Measurements from ENCODE around the gene AKAP6.

Gene AKAP6

DNA sequence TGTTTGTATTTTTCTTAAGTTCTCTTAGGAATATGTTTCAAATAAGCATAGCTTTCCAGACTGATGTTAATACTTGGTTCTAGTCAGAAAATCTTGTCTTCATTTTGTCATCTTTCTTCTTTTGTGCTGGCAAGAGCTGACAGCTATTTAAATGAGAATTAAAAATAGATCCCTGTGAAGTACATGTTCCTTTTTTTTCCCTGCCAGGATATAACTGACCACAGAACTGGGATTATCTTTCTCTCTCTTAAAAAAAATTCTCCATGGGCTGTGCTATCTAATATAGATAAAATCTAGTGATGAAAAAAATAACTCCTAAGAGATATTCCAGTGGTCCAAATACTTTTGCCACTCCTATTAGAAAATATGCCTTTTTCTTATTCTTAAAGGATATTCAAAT is 163.4 kb downstream of the AKAP6 start:
- no peaks in the 10 kb centered on the region for H3K9me3 ChIP-seq (ENCODE audit: control insufficient read depth, low read length)
- H3K36me3 ChIP-seq (ENCODE audit: control insufficient read depth, insufficient read depth, low read length) = no peaks in the 10 kb centered on the region
- TF ChIP-seq, protein P1, sequence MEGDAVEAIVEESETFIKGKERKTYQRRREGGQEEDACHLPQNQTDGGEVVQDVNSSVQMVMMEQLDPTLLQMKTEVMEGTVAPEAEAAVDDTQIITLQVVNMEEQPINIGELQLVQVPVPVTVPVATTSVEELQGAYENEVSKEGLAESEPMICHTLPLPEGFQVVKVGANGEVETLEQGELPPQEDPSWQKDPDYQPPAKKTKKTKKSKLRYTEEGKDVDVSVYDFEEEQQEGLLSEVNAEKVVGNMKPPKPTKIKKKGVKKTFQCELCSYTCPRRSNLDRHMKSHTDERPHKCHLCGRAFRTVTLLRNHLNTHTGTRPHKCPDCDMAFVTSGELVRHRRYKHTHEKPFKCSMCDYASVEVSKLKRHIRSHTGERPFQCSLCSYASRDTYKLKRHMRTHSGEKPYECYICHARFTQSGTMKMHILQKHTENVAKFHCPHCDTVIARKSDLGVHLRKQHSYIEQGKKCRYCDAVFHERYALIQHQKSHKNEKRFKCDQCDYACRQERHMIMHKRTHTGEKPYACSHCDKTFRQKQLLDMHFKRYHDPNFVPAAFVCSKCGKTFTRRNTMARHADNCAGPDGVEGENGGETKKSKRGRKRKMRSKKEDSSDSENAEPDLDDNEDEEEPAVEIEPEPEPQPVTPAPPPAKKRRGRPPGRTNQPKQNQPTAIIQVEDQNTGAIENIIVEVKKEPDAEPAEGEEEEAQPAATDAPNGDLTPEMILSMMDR (IDR thresholded peaks at IDR 0.05) = no peak
- no peak overlapping the region for H2AFZ ChIP-seq
- H3K27me3 ChIP-seq (ENCODE audit: control insufficient read depth, insufficient read depth, low read length) = no peaks in the 10 kb centered on the region
- no peak overlapping the region for H3K4me2 ChIP-seq (ENCODE audit: low read length)
- no peaks in the 10 kb centered on the region for H3K79me2 ChIP-seq
- no peak overlapping the region for H3K27ac ChIP-seq
- no peak overlapping the region for H3K4me3 ChIP-seq (ENCODE audit: low read depth, low read length)
- no peaks in the 10 kb centered on the region for H3K4me1 ChIP-seq
- H3K9ac ChIP-seq = no peak overlapping the region

DNA sequence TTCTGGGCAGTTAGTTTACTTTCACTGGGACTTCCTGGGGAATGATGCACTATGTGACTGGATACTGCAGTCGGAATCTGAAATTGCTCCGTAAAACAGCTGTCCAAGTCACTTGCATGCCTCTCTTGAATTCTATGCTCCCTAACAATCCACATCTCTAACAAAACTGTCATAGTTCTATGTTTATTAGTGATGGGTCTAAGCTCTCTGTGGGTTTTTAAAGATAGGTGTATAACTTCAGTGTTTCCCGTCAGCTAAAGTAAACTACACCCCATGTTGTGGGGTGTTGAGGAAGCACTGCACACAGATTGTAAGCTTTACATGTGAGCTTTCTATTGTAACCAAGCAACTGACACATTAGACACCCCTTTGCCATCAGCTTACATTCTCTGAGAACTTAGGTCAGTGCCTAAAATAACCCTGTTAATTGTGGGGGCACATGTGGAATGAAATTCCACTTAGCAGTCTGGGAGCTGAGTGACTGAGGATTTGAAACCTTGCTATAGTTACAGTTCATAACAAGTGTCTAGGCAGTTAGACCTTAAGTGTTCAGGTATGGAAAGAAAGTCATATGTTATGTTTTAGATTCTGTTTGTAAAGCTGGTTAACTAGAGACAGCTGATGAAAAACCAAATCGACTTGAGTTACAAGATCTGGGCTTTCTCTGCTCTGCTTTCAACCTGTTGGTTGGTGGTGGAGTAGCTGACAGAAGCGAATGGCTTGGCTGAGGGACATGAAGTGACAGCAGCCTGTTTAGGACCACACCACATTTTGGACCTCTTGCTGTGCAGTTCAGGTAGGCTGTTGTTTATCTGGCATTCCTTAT is 165.7 kb downstream of the AKAP6 start:
- TF ChIP-seq, protein P1 (IDR thresholded peaks at IDR 0.05) = no peak
- no peak overlapping the region for H3K4me2 ChIP-seq (ENCODE audit: low read length)
- no peaks in the 10 kb centered on the region for H3K36me3 ChIP-seq (ENCODE audit: control insufficient read depth, insufficient read depth, low read length)
- H3K9me3 ChIP-seq (ENCODE audit: control insufficient read depth, low read length) = no peaks in the 10 kb centered on the region
- H3K79me2 ChIP-seq = no peaks in the 10 kb centered on the region
- H3K27me3 ChIP-seq (ENCODE audit: control insufficient read depth, insufficient read depth, low read length) = no peaks in the 10 kb centered on the region
- no peak overlapping the region for H2AFZ ChIP-seq
- H3K4me3 ChIP-seq (ENCODE audit: low read depth, low read length) = no peak overlapping the region
- no peak overlapping the region for H3K9ac ChIP-seq
- no peak overlapping the region for H3K27ac ChIP-seq
- no peaks in the 10 kb centered on the region for H3K4me1 ChIP-seq

- Histone ChIP-seq H2AFZ (no peak overlapping the region), H3K9me3 (ENCODE audit: control insufficient read depth, low read length) (no peaks in the 10 kb centered on the region), H3K4me2 (ENCODE audit: low read length) (no peak overlapping the region), H3K4me1 (no peaks in the 10 kb centered on the region), H3K4me3 (ENCODE audit: low read depth, low read length) (no peak overlapping the region), H3K27me3 (ENCODE audit: control insufficient read depth, insufficient read depth, low read length) (no peaks in the 10 kb centered on the region), H3K79me2 (peaks cover 2% of the 10 kb centered on the region), H3K36me3 (ENCODE audit: control insufficient read depth, insufficient read depth, low read length) (no peaks in the 10 kb centered on the region), H3K9ac (no peak overlapping the region), H3K27ac (no peak overlapping the region)
- TF ChIP-seq, protein P1 (IDR thresholded peaks at IDR 0.05) = no peak
Measured at GRCh38 chr14:32495435-32495734, 166.3 kb downstream of the AKAP6 start.

DNA sequence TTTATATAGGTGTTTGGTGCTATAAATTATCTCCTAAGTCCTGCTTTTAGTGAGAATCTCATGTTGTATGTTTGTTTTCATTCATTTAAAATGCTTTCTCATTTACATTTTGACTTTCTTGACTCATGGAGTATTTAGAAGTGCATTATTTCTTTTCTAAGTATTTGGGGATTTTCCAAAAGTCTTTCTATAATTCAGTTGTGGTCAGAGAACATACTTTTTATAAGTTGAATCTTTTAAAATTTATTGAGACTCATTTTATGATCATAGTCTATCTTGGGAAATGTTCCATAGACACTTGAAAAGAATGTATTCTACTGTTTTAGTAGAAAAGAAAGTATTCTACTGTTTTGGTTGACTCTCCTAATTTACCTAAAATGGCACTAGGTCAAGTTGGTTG is 168.2 kb downstream of the AKAP6 start:
- no peaks in the 10 kb centered on the region for H3K4me1 ChIP-seq
- H3K27me3 ChIP-seq (ENCODE audit: control insufficient read depth, insufficient read depth, low read length) = no peaks in the 10 kb centered on the region
- H3K4me3 ChIP-seq (ENCODE audit: low read depth, low read length) = no peak overlapping the region
- no peak overlapping the region for H3K27ac ChIP-seq
- H3K79me2 ChIP-seq = peaks cover 2% of the 10 kb centered on the region
- TF ChIP-seq, protein P1 (IDR thresholded peaks at IDR 0.05) = no peak
- no peak overlapping the region for H2AFZ ChIP-seq
- H3K36me3 ChIP-seq (ENCODE audit: control insufficient read depth, insufficient read depth, low read length) = no peaks in the 10 kb centered on the region
- no peak overlapping the region for H3K9ac ChIP-seq
- H3K4me2 ChIP-seq (ENCODE audit: low read length) = no peak overlapping the region
- no peaks in the 10 kb centered on the region for H3K9me3 ChIP-seq (ENCODE audit: control insufficient read depth, low read length)

All from parathyroid adenoma (tissue), 2 donors.